ENCODE measurements around the gene CIPC.

The CIPC gene

GRCh38 chr14:77067632-77068516 is 30.2 kb upstream of the CIPC start:
- intact Hi-C loops (cut with DNase I): loop anchor here (1.0 to 5.0 kb wide), 3 partner anchors 46 to 155 kb away; no protein-coding TSS in a partner anchor
- peak; percentile 67 to 97 (median 77) for DNase-seq

- DNase-seq: peak in 1 of 10 donors; percentile 72
- intact Hi-C loops (cut with DNase I): loop anchor here (1.0 to 5.0 kb wide), 3 partner anchors 46 to 155 kb away; no protein-coding TSS in a partner anchor
Measured at GRCh38 chr14:77068517-77069200, 29.4 kb upstream of the CIPC start.

- intact Hi-C loops (cut with DNase I): loop anchor here (5.0 kb wide), 1 partner anchor 47 kb away; no protein-coding TSS in a partner anchor
- DNase-seq: peak in 2 of 10 donors; percentile 69 to 84
Measured at GRCh38 chr14:77069551-77069950, 28.5 kb upstream of the CIPC start.

- intact Hi-C loops (cut with DNase I): no loop called here
- peak in 1 of 10 donors; percentile 27 for DNase-seq
Measured at GRCh38 chr14:77071938-77072388, 26.1 kb upstream of the CIPC start.

- DNase-seq: no peak
- intact Hi-C loops (cut with DNase I): no loop called here
Measured at GRCh38 chr14:77074969-77075368, 23.1 kb upstream of the CIPC start.

DNA sequence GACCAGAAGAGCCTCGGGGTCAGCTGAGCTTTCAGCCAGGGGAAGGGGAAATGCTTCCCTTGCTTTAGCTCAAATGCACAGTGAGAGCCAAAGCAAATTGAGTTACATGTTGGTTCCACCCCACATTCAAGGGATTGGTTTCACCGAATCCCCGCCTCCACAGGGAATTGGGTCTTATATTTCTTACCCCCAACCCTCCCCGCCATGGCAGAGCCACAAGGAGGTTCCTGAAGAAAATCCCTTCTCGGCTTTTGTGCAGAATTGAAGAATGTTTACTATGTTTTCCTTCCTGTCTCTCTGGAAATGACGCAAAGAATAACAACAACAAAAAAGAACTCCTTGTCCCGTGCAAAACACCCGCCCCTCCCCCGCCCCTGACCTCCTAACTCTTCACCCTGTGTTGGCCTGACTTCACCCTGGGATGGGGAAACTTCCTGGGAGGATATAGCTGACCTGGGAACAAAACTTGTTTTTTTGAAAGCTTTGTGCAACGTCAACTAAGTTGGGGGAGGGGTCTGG is 21.9 kb upstream of the CIPC start:
- peak in 1 of 10 donors; percentile 54 for DNase-seq
- intact Hi-C loops (cut with DNase I): no loop called here

DNA sequence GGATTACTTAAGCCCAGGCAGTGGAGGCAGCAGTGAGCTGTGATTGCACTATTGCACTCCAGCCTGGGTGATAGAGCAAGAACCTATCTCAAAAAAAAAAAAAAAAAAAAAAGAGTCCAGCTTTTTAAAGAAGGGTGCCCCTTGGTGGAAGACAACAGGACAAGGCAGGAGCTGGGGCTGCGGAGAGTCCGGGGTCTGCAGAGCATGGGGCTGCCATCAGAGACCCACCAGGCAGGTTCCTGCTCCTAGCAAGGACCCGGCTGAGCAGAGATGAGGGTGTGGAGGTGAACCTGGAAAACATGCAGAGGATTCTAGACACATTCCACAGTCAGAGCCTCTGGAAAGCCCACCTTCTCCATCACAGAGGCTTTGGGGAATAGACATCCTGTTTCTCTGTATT is 21.0 kb upstream of the CIPC start:
- peak in 2 of 10 donors; percentile 74 to 80 for DNase-seq
- intact Hi-C loops (cut with DNase I): no loop called here

DNA sequence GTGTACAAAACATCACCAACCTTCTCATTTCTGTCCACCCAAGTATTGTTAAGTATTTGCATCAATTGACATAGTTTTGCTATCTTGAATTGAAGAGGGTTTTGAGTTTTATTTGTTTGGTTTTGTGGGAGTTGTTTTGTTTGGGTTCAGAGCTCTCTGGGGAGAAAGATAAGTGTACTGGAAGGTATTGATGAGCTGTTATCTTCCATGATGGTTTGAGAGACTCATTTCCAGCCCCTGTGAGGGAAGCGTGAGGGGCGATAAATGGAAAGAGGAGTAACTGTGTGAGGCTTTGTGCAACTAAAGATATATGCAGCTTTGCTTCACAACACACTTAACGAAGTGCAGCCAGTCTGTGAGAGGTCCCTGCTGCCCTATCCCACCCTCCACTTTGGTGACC is 15.7 kb upstream of the CIPC start:
- peak in 1 of 10 donors; percentile 25 for DNase-seq
- intact Hi-C loops (cut with DNase I): no loop called here

GRCh38 chr14:77083082-77083481 is 15.0 kb upstream of the CIPC start:
- intact Hi-C loops (cut with DNase I): no loop called here
- no peak for DNase-seq

DNA sequence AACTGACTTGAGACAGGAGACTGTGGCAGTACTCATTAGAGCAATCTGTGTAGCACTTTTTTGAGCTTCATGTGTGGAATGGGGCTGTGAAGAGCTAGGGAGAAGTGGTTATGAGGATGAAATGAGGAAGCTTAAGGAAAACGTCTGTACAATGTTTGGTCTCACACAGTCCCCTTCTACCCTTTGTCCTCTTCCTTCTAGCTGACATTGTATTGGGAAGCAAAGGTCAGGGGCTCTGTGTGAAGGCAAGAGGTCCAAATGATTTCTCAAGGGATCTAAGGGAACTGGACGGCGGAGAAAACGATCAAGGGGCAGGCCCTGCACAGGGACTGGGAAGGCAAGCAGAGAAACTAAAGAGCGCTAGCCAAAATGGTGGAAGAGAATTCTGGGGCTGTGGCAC is 13.1 kb upstream of the CIPC start:
- peak in 1 of 10 donors; percentile 25 for DNase-seq

DNA sequence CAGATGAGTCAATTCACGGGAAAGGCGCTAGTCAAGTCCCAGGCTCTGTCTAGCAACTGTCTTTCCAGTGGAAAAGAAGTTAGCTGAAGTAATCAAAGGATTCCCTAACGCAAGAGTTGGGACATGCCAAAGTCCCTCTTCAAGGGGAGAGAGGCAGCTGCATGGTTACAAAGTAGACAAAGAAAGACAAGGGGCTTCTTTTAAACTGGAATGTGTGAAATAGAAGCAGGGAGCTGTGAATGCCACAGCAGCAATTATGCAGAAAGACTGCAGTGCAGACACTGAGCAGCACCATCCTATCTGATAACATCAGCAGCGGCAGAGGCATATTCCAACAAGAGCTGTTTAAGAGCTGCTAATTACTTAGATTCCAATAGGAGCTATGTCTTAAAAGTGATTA is 12.5 kb upstream of the CIPC start:
- intact Hi-C loops (cut with DNase I): no loop called here
- DNase-seq: peak in 1 of 10 donors; percentile 20

More for the DNA sequence above, 13.1 kb upstream of the CIPC start:
- intact Hi-C loops (cut with DNase I): no loop called here

DNA sequence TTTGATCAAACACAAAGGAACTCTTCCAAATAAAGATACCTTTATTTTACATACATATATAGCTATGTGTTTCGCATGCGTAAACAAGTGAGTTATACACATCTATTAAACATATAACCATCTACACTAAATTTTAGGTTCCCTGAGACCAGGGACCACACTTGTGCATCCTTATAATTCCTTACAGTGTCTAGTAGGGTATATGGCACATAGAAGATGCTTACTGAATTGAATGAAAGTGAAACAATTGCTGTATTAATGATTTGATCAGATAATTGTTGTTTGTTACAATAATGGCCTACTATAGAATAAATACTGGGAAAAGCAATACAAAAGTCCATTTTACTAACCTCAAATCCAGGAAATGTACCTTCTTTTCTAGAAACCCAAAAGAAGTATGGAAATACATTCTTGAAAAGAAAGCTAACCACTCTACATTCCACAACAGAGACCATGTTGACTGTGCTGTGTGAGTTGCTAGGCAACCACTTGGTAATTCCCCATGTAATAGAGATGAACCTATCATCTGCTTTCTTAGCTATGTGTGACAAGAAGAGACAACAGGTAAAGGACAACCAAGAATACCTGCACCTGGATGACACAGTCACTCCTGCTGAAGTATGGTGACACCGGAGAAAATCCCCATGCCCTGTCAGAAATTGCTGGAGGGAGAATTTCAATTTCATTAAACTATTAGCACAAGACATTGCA is 11.9 kb upstream of the CIPC start:
- intact Hi-C loops (cut with DNase I): no loop called here
- no peak for DNase-seq

- intact Hi-C loops (cut with DNase I): no loop called here
- DNase-seq: peak in 1 of 10 donors; percentile 42
Measured at GRCh38 chr14:77086951-77087350, 11.1 kb upstream of the CIPC start.

DNA sequence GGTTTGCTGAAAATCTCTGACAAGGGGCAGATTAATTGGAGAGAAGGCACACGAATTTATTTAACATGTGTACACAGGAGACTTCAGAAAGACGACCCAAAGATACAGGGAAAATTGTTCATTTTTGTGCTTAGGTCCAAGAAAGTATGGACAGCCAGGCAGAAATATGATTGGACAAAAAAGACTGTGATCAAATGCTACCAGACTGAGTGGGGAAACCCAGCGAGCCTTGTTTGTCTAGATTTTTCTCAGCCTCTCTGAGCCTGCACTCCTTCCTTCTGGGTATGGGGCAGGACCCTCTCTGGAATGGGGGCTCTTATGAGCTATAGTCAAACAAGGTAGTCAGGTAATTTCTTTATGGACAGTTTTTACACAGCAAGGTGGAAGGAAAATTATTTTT is 10.4 kb upstream of the CIPC start:
- intact Hi-C loops (cut with DNase I): no loop called here
- DNase-seq: no peak

- intact Hi-C loops (cut with DNase I): no loop called here
- no peak for DNase-seq
Measured at GRCh38 chr14:77088219-77088618, 9.8 kb upstream of the CIPC start.

DNA sequence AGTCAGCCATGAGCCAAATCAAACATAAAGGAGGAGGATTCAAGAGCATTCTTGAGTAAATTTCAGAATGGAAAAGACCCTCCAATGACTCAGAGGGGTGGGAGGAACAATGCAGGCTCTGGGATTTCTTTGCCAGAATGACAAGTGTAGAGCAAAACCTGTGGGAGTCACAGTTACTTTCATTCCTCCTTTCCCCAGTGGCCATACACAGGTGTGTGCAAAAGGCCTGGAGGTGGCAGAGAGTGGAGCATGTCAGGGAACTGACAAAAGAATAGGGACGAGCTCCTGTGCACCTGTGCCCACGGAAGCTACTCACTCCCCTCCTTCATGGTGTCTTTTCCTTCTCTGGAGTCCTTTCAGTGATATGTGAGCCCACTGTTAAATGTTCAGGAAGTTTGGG is 9.4 kb upstream of the CIPC start:
- no peak for DNase-seq
- intact Hi-C loops (cut with DNase I): no loop called here

DNA sequence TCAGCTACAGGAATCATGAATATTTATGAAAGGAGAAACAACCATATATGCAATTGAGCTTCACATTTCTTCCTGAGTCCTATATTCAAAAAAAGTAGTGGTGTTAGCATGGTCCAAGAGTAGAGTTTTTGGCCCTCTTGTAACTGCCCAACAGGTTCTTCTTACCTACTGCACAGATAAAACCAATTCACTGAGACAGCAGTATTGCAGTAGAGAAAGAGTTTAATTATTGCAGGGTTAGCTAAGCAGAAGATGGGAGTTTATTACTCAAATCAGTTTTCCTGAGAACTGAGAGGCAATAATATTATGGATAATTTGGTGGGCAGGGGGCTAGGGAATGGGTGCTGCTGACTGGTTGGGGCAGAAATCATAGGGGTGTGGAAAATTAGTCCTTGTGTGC is 6.5 kb upstream of the CIPC start:
- no peak for DNase-seq
- intact Hi-C loops (cut with DNase I): no loop called here

- intact Hi-C loops (cut with DNase I): no loop called here
- DNase-seq: no peak
Measured at GRCh38 chr14:77092676-77093075, 5.4 kb upstream of the CIPC start.

GRCh38 chr14:77094672-77095284 is 3.3 kb upstream of the CIPC start:
- intact Hi-C loops (cut with DNase I): loop anchor here (1.0 kb wide), 2 partner anchors 181 to 219 kb away; no protein-coding TSS in a partner anchor
- peak in 8 of 10 donors; percentile 42 to 92 (median 75) for DNase-seq
